HG03571 (cell line): ENCODE results near the gene TUB.
A peak's percentile ranks its signal among the peaks of the same experiment; 100 is the strongest.

Experiments
- ATAC-seq: cut with Tn5 transposase; IDR thresholded peaks from one replicate; pipeline ENCODE4 v1.9.1; 2021; ENCODE audit not compliant: unreplicated experiment

Gene TUB

DNA sequence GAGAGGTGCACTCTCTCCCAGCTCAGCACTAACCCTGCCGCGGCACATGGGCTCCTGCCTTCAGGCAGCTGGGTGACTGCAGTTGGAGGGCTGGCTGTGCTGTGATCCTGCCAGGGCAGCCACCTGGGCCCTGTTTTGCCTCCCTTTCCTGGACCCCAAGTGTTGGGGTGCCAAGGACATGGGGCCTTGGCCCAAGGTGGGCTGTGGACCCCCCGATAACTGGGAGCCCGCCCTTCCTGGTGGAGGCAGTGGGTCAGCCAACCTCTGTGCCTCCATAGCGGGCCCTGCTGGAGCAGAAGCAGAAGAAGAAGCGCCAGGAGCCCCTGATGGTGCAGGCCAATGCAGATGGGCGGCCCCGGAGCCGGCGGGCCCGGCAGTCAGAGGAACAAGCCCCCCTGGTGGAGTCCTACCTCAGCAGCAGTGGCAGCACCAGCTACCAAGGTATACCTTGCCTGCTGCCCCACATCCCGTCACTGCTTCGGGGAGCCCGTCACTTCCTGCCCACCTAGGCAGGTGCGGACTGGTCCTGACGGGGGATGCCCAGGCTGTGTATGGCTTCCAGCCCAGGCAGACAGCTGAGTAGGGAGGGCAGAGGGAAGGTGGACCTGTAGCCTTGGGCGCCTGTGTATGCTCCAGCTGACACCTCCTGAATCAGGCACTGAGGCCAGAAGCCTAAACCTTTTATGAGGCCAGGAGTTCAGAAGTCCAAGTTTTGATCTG lies 8.9 kb downstream of the TUB start:
- ATAC-seq, result no peak

DNA sequence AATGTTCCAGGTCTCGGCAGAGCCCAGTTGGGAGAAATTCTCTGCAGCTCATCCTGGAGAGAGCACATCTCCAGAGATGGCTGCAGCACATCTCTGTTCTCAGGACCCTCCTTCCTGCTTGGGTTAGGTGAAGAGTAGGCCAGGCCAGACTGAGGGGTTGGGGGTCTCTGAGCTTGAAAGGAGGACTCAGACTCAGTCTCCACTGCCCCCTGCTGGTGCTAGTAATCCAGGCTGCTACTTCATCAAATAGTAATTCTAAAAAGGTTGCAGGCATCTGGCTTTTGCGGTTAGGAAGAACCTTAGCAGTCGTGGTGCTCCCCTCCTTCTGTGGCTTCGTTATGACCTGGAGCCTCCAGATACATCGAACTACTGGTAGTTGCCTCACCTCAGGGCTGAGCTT lies 9.7 kb downstream of the TUB start:
- ATAC-seq, result no peak

DNA sequence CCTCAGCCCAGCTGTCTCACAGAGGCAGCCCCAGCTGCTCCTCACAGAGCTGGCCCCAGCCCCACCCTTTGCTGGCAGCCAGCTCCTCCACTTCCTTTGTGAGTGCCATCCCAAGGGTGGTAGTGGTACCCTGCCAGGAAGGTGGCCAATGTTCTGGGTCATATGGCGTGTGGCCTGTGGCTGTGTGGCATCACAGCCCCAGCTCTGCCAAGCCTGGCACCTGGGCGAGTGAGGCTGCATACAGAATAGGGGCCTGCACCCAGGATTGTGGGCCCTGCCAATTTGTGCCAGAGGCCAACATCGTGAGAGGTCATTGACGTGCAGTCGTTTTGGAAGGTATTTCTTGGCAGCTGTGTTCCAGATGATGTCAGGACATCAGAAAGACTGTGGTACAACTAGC lies 10.7 kb downstream of the TUB start:
- ATAC-seq, result no peak

DNA sequence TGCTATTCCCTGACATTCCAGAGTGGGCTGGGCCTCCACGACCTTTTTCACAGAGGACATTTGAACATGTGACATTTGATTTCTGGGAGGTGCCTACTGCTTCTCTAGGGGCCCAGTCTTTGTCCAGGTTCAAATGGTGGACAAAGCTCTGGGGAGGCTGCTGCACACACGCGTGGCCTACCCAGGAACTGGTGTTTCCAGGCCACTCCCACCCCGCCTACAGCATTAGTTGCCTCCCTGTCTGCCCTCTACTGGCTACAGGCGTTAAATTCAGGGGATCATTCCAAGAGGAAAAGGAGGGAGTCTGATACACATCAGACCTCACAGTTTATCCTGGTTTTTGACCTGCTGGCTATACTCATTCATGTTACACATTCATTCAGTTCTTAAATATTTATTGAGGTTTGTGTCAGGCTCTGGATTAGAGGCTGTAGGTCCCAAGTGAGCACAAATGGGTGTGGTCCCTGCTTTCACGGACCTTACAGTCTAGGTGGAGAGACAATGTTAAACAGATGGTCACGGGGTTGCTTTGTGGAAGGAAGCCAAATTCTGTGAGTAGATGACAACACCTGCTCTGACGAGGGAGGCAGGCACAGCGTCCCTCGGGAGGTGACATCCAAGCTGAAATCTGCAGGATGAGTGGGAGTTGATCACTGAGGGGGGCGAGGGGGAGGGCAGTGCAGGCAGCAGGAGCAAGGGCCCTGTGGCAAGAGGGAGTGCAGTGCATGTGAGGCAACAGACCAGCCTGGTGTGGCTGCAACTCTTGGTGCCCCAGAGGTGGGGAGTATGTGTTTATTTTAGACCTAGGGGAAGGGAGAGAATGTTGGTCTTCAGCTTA lies 11.8 kb downstream of the TUB start:
- ATAC-seq, result peak; percentile 64

DNA sequence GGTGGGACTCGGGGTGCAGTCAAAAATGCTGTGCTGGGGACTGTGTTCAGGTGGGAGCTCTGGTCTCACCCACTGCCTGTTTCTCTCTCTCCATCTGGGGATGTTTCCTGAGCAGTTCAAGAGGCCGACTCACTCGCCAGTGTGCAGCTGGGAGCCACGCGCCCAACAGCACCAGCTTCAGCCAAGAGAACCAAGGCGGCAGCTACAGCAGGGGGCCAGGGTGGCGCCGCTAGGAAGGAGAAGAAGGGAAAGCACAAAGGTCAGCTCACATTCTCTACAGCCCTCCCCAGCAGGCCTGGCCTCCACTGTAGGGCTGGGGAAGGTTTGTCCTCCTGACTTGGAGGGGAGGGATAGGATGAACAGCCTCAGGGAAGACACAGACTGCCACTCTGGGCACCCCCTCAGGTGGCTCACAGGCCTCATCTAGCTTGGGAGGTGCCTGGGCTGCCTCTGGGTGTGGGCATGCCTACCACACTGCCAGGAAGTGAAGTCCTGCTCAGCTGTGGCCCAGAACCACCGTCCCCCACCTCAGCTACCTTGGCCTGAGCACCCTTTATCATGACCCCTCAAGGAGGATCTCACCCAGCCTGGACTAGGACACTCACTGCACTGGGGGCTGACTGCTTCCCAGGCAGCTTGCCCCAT lies 13.0 kb downstream of the TUB start:
- no peak for ATAC-seq

DNA sequence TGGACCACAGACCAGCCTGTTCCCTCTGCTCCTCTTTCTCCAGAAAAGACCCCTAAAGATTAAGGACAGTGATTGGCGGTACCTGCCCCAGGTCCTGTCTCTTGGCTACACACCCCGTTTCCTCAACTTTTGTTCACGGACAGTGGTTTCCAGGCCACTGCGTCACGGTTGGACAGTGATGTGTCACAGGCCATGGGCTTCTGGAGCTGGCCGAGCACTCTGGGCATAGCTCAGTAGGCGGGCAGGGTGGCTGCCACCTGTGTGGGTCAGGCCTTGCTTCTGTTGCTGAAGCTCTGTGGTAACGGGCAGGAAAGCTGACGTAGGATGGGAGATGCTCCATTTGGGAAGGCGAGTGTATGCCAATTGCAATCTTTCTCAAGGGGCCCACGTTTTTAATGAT lies 13.6 kb downstream of the TUB start:
- no peak for ATAC-seq

DNA sequence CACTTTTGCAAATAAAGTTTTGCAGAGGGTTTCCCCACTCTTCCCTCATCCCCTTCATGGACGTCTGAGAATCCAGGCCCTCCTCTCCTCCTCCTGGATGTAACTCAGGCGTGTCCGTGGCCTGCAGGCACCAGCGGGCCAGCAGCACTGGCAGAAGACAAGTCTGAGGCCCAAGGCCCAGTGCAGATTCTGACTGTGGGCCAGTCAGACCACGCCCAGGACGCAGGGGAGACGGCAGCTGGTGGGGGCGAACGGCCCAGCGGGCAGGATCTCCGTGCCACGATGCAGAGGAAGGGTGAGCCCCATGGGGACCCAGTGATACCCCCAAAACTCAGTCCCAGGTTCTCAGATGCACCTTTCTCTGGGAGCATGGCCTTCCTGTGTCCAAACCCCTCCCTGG lies 14.4 kb downstream of the TUB start:
- no peak for ATAC-seq

DNA sequence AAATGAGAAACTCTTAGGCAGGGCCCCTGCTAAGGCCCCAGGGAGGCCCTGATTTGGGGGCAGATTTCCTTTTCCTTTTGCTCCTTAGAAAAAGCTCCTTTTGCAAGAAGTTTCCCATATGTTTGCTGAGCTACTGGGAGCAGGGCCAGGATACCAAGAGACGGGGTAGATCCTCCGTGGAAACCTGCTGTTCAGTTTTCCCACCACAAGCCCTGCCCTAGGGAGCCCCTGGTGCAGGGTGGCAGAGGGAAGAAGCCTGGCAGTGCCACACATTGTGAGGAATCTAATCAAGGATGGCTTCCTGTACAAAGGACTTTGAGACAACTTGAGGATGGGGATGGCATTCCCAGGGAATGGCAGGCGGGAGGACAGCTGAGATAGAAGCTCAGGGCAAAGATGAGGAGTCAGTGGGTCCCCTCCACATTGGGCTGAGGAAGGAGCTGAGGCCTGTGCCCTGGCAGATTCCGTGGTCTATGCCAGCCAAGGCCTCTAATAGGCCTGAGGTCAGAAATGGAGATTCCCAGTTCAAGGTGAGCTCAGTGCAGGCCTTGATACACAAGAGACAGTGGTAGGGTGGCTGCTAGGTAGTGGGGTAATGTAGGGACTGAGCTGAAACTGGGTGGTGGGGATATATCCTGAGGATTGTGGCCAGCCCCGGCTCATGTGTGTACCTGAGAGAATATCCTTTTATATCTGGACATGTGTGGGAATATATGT lies 15.0 kb downstream of the TUB start:
- ATAC-seq, result no peak

DNA sequence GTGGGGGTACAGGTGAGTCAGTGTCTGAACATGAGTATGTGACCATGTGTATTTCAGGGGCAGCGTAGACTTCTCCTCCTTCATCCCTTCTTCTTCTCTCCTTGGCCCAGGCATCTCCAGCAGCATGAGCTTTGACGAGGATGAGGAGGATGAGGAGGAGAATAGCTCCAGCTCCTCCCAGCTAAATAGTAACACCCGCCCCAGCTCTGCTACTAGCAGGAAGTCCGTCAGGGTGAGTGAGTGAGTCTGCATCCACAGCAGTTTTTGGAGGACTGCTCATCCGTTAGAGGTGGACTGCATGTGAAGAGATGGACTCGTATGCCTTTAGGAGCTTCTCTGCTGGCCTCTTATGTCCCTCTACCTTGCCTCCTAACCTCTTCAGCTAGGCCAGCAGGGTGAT lies 15.6 kb downstream of the TUB start:
- ATAC-seq, result no peak

DNA sequence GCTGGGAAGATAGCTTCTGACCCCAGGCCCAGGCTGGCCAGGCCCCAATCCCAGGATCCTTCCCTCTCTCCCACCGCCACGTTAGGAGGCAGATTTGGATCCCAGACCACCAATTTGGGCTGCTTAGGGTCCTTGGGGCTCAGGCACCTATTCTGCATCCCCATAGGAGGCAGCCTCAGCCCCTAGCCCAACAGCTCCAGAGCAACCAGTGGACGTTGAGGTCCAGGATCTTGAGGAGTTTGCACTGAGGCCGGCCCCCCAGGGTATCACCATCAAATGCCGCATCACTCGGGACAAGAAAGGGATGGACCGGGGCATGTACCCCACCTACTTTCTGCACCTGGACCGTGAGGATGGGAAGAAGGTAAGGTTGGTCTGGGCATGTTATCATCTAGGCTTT lies 16.1 kb downstream of the TUB start:
- no peak for ATAC-seq

DNA sequence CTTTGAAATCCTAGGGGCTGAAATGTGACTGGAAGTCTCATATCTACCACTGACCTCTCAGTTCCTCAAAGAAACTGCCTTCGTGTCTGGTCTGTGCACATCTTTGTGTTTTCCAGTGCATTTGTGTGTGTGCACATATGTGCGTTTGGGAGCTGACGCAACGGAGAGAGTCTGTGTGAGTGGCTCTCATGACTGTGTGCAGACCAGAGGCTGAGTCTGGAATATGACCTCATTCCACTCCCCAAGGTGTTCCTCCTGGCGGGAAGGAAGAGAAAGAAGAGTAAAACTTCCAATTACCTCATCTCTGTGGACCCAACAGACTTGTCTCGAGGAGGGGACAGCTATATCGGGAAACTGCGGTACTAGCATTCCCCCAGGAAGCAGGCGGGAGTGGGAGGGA lies 16.5 kb downstream of the TUB start:
- ATAC-seq, result no peak

DNA sequence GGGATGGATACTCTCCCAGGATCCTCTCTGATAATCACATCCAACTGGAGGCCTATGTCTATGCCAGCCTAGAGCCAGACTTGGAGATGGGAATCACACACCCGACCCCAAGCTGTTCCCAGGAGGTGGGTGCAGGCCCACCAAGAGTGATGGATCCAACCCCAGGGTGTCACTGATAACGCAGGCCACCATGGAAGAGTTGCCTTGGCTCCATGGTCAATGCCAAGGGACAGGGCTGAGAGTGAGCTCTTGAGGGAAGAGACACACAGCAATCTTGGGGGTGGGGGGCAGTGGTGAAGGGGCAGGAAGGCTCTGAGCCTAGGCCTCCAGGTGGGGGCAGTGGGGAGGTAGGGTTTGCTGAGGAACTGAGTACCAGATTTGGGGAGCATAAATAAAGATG lies 16.9 kb downstream of the TUB start:
- ATAC-seq, result no peak

DNA sequence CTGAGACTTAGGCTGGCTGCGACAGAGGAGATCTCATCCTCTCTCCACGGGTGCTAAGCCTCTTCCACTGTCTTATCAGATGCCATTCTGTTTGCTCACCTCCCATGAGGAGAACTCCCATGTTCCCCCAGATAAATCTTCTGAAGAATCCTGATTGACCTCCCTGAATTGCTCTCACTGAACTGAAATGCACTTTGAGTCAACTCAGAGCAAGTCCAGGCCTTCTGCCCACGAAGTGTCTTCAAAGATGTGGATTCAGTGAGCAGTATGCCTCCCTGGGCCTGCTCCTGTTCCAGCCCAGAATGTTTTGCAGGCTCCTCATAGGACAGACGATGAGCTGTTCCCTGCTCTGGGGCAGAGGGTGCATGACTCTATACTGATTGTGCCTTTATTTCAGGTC lies 17.4 kb downstream of the TUB start:
- ATAC-seq, result no peak

DNA sequence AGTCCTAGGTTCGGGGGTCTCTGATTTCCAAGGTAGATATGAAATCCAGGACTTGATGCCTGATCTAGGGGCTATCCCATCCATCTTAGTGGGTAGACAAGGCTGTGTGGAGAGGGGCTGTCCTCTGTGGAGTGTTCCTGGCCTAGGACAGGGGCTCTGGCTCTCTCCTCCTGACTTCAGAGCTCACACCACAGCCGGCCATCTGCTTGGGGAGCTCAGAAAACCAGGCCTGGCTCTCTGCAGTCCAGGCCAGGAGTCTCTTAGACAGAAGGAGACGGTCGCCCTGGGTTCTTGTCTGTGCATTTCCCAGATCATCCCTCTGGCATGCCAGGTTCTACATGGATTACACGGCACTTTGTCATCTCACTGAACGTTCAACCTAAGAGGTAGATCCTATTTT lies 17.9 kb downstream of the TUB start:
- ATAC-seq, result no peak

DNA sequence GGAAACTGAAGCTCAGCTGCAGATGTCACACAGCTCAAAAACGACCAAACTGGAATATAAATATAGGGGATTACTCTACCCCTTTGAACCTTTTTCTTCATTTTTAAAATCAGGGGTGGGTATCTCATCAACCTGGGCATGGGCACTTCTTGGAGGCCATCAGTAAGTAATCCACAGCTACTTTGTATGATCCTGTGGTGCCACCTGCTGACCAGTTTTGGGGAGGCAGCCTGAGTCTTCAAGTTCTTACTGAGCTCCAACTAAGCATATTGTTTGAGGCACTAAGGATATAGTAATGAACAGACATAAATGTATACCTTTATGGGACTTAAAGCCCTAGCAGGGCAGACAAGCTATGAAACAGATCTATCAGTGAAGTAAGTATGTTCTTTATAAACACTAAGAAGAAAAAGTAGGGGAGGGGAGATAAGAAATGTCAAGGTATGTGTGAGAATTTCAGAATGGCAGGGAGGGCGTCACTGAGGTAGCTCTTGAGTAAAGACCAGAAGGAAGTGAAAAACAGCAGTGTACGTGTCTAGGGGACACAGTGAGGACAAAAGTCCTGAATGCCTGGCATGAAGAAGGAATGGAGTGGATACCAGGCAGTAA lies 18.4 kb downstream of the TUB start:
- ATAC-seq, result no peak

DNA sequence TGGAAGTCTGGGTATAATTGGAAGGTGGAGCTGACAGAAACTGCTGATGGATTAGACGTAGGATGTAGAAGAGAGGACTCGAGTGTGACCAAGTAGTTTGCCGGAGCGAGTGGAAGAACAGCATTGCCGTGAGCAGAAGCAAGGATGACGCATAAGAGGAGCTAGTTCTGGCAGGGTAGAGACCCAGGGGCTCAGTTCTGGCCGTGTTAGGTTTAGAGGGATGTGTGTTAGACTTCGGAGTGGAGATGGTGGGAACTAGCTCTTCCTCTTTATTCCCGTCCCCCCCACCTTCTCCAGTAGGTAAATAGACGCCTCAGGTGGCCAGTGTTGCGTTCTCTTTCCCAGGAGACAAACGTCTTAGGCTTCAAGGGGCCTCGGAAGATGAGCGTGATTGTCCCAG lies 19.1 kb downstream of the TUB start:
- ATAC-seq, result no peak

DNA sequence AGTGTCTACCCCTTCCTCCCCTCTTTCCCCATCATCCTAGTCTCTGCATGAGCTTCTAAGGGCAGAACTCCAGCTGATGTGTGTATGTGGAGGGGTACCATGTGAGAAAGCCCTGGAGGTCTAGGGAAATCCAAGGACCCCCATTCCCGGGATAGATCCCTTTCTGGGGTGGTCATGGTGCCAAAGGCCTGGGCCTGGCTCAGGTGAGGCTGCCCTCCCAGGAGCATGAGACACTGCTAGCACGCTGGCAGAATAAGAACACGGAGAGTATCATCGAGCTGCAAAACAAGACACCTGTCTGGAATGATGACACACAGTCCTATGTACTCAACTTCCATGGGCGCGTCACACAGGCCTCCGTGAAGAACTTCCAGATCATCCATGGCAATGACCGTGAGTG lies 19.6 kb downstream of the TUB start:
- ATAC-seq, result no peak

DNA sequence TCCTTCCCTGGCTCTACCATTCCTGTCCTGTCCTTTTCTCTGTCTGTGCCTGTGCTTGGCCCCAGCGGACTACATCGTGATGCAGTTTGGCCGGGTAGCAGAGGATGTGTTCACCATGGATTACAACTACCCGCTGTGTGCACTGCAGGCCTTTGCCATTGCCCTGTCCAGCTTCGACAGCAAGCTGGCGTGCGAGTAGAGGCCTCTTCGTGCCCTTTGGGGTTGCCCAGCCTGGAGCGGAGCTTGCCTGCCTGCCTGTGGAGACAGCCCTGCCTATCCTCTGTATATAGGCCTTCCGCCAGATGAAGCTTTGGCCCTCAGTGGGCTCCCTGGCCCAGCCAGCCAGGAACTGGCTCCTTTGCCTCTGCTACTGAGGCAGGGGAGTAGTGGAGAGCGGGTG lies 20.4 kb downstream of the TUB start:
- no peak for ATAC-seq

DNA sequence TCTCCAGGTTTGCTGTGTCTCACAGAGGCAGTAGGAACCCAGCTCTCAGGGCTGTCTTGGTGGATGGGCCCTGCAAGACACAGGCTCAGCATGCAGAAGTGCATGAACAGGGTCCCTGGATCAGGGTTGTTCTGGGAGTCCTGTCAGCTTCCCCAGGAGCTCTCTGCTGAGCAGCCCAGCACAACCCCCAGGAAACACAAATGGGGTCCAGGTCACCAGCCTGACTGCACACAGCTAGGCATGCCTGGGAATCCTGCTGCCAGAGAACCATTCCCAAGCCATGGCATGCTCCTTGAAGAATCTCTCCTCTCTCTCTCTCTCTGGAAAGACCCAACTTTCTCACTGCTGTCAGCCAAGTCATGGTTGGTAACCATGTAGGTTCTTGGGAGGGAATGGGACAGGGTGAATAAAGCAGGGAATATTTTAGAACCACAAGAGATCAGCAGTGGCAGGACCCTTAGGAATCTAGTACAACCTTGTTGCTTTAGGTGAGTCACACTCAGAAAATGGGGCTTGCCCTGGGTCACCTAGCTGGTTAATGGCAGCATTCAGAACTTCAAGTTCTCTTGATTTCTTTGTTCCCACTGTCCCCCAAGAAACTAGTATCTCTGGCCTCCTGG lies 21.4 kb downstream of the TUB start:
- no peak for ATAC-seq

DNA sequence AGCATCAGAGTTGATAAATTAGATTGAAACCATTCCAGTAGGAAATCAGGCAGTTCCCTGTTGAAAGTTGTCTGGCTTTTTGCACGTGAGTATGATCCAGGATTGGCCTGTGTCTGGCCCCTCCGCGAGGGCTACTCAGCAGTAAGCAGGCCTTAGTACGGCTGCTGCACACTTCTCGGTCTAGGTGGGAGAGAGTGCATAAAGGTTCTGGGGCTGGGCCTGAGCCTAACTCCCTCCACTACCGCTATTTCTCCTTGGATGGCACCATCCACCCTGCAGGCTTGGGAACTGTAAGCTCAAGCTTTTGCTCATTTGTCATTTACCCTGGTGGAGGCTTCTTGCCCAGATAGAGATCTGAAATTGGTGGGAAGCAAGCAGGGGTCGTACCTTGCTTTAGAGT lies 22.0 kb downstream of the TUB start:
- no peak for ATAC-seq

DNA sequence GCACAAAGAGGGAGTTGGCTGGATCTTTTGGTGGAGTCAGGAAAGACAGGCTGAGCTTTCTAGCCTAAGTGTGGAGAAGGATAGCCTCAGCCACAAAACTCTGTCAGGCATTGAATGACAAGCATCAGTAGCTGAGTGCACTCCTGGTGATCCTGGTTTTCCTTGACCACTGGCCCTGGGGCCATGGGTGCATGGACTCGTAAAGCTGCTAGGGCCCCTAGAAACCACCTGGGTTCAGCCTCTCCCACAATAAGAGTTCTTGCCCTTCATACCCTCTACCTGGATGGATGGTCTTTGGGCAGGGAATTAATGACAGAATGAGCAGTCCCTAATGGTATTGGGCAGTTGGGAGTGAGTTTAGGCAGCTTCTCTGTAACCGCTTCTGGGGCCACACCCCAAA lies 22.9 kb downstream of the TUB start:
- ATAC-seq, result no peak
